GM18519 (cell line): ENCODE data around the gene PPP1R9A.
A peak's percentile ranks its signal among the peaks of the same experiment; 100 is the strongest.

ENCODE experiments used
- ATAC-seq: cut with Tn5 transposase; IDR thresholded peaks from one replicate; pipeline ENCODE4 v1.9.1; 2021; ENCODE audit warnings: mild to moderate bottlenecking, moderate library complexity; ENCODE audit not compliant: unreplicated experiment, low FRiP score

The PPP1R9A gene

GRCh38 chr7:94907026-94907810 lies at the start of gene PPP1R9A:
Gene PPP1R9A (plus strand): TSS chr7:94907594. CDS start chr7:94910114, 2,520 bp downstream.
- ATAC-seq = peak; percentile 29

- ATAC-seq = no peak
These were observed 36.3 kb upstream of the PPP1R9A start for GRCh38 chr7:94871132-94871531.

GRCh38 chr7:94873239-94873638 lies 34.2 kb upstream of the PPP1R9A start:
- ATAC-seq = no peak

- no peak for ATAC-seq
These were observed 33.2 kb upstream of the PPP1R9A start for GRCh38 chr7:94874036-94874785.

- no peak for ATAC-seq
These were observed 32.2 kb upstream of the PPP1R9A start for GRCh38 chr7:94875201-94875600.

- ATAC-seq = no peak
These were observed 29.4 kb upstream of the PPP1R9A start for GRCh38 chr7:94877731-94878670.

GRCh38 chr7:94882891-94883290 lies 24.5 kb upstream of the PPP1R9A start:
- no peak for ATAC-seq

GRCh38 chr7:94883616-94884015 lies 23.8 kb upstream of the PPP1R9A start:
- ATAC-seq = no peak

GRCh38 chr7:94888551-94888950 lies 18.8 kb upstream of the PPP1R9A start:
- ATAC-seq = no peak

- ATAC-seq = no peak
These were observed 18.3 kb upstream of the PPP1R9A start for GRCh38 chr7:94888995-94889523.

- no peak for ATAC-seq
These were observed 17.2 kb upstream of the PPP1R9A start for GRCh38 chr7:94890216-94890615.

- ATAC-seq = no peak
These were observed 13.7 kb upstream of the PPP1R9A start for GRCh38 chr7:94893661-94894060.

GRCh38 chr7:94897541-94897940 lies 9.9 kb upstream of the PPP1R9A start:
- no peak for ATAC-seq

GRCh38 chr7:94898340-94898739 lies 9.1 kb upstream of the PPP1R9A start:
- ATAC-seq = no peak

GRCh38 chr7:94901981-94902380 lies 5.4 kb upstream of the PPP1R9A start:
- ATAC-seq = no peak

GRCh38 chr7:94903971-94904370 lies 3.4 kb upstream of the PPP1R9A start:
- no peak for ATAC-seq

- ATAC-seq = no peak
These were observed 2.4 kb upstream of the PPP1R9A start for GRCh38 chr7:94904982-94905381.

- ATAC-seq = no peak
These were observed 1.1 kb upstream of the PPP1R9A start for GRCh38 chr7:94906065-94906851.

- peak; percentile 44 for ATAC-seq
These were observed 473 bp downstream of the PPP1R9A start for GRCh38 chr7:94907811-94908322.
